GM04503 (cell line): Measurements from ENCODE around the gene TSPAN3.

ENCODE experiments used
- DNase-seq: peaks from one replicate; pipeline ENCODE4 v3.0.0-alpha.2; 2012; ENCODE audit warnings: low read depth

TSPAN3 gene

DNA sequence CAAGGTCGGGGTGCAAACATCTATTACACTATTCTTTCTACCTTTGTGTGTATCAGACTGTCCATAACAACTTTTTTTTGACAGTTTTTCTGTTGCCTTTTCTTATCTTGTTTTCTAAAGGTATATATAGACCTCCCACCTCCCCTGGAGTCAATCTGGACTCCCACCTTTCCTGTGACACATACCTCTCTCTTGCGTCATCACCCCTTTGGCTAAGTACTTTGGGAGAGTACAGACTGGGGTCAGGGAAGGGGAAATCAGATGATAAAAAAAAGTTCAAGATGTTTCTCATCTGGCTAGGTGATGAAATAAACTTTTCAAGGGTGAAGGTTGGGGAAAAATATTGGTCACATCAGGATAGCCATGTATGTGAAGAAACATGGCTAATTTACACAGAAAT, 17.2 kb downstream of the TSPAN3 start:
- DNase-seq = no peak

DNA sequence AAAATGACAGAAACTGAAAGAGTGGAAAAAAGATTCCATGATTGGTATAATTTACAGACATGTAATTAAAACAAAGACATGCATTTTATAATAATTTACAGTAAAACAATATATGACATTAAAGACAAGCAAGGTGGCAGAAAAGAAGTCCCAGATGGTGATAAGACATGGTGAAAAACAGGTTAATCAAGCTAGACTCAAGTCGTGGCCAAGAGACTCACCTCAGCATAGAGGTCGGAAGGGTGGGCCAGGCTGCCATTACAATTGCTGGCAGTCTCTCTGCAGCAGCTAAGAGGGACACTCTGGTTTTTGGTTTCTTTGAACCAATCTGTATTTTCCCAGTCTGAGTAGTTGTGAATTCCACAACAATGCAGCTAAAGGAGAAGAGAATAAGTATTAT, 18.4 kb downstream of the TSPAN3 start:
- DNase-seq = no peak

DNA sequence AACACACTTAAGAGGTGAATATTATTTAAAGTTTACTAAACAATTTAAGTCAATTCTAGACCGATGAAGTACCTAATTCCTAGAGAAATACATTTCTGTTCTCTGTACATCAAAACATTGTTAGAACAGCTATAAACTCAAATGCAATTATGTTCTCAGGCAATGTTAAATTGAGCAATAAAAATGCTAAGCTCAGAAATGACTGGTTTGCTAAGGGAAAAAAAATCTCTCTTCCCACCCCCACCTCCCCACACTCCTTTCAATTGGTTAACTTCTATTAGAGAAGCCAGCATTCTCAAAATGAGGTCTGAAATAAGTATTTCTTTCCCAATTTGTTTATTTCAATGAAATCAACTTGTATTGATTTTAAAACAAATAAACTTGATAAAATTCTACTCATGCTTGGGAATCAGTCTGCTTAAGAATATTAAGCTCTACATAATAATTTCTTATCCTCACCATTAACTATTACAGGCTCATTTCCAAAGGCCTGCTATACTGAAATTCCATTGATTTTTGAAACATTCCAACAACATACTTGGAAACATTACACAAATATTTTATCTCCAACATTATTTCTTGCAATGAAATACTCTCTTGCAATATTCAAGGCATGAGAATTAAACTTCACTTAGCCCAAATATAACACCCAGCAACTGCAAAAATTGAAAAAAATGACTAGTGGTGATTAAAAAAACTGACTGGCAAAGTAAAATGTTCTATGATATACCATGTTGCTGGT, 22.6 kb downstream of the TSPAN3 start:
- DNase-seq = peak; percentile 37

DNA sequence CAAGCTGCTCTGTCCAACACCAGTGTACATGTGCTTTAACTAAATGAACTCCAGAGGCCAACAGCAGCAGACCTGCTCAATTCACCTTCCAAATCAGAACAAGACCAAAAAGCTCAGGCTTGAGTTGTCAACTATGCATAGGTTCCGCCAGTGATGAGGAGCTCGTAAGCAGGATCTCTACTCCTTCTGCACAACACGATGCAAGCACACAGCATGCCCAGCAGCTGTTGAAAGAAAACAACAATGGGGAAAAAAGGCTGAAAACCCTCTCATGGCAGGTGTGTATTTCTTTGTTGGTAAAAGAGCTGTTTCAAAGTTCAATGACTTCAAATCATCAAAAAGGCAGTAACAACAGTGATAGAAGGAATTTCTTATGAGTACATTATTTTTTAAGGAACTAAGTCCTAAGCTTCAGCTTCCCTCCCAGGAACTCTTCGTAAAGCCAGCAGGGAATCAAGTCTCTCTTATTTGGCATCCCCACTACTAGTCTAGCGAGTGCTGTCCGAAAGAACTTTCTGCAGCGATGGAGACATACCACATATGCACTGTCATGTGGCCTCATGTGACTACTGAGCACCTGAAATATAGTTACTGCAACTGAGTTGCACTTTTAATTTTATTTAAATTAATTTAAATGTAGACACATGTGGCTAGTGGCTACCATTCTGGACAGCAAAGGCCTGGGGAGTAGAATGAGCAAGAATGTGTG, 24.1 kb downstream of the TSPAN3 start:
- DNase-seq = no peak

DNA sequence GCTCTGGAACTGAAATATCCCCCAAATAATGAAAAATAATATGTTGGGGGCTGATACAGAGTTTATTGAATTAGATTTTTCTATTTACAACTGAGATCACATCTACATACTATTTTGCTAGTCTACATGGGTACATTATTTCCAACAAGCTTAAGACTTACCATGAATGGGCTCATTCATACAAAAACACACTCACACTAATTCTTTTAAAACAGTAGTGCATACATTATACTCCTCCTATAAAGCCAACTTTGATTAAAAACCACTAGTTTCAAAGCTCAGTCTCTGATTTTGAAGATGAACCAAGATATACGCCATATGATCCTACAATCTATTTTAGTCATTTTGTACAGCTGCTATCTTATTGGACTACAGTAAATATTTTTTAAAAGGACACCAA, 24.9 kb downstream of the TSPAN3 start:
- no peak for DNase-seq

DNA sequence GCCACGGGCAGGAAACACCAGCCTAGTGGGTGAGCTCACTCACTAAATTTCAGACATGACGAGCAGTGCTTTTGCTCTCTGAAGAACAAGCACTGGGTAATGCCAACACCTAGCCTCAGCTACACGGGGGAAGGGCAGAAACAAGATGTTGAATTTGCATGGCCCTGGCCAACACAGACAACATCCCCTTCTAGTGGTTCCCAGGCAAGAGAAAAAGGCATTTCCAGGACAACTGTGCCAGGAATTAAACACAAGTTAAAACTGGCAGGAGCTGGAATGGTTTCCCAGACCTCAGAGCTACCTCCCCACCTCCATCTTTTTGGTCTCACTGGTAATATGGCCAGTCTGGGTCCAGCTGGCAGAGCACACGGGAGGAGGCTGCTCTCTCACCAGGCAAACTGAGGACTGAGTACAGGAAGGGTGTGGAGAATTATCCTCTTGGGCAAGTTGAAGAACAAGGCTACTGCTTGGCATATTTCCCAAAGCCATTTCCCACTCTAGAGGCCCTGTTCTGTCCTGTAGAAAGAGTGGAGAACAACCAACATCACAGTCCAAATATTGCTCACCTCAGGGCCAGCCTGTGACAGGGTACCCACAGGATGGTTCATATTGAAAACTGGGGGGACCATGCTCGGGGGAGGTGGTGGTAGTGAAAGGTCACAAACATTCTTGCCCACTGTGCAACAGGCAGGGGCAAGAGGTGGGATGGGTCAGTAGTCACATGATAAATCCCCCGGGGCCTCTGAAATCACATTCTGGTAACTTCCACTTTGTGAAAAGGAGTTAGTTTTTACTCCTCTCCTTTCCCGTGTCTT, 26.5 kb downstream of the TSPAN3 start:
- no peak for DNase-seq

DNA sequence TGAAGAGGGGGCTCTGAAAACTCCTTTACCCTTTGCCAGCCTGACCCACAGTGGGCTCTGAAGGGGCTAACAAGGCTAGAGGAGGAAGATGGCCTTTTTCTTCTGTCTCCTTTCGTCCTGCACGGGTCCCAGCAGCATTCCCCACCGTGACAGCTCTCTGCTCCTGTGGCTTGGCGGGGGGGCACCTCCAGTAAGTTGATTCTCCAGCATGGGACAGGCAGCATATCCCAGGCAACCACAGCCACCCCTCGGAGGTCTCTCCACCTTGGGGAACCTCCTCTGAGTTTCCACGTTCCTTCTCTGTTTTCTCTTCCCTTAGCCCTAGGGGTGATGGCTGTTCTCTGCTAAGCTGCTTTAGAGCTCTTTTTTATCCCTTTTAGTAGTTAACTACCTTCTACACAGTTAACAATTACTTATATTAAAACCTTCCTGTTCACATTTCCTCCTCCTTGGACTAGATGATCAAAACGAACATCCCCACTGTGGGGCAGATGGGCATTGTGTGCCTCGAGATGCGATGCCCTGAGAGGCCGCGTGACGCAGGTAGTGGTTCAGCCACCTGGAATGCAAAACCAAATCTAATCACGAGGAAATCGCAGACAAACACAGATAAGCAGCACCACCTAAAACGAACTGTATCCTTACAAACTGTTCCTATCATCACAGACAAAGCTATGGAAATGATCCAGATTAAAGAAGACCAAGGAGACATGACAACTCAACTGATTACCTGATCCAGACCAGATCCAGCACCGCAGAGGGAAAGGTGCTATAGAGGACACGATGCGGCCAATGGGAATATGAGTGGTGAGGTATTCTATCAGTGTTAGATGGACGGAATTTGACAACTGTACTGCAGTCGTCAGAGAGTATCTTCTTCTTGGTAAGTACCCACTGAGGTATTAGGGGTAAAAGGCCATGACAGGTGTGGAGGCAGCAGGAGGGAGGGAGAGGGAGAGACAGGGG, 27.7 kb downstream of the TSPAN3 start:
- no peak for DNase-seq

DNA sequence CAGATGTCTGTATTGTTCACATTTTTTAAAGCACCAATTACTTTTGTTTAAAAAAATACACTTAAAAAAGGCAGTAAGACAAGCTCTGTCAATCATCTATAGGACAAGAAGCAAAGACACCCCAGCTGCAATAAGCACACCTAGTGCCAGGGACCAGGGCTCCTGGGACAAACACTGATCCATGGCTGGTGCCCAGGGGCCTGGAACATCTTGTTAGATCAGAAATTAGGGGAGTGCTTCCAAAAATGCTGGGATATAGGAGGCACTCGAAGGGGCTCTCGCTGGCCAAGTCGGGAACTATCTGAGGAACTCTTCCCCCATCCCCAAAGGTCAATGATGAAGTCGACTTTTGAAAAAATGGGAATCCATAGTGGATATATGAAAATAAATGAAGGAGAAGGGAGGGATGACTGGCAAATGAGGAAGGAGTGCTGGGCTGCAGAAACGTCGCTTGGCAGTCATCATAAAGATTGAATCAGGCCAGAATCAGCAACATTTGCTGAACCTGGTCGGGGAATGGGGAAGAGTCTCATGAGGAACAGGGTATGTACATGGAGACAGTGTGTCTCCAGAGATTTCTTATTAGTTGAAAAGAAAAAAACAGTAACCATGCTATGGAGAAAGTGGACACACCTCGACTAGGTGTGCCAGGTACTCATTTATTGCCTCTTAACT, 28.5 kb downstream of the TSPAN3 start:
- DNase-seq = no peak

DNA sequence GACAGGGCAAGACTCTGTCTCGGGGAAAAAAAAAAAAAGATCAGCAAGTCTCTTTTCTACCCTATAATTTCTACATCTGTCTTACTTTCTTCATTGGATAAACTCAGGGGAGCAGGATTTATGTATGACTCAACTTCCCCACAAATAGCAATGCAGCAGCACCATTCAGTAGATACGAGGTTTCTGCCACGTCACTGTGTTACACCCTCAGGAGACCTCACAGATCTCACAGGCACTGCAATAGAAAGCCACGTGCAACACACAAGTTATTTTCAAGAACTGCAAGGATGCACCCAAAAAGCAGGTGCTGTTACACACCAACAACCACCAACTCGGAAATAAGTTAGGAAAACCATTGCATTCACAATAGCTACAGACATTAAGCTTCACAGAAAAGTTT, 30.2 kb downstream of the TSPAN3 start:
- no peak for DNase-seq

DNA sequence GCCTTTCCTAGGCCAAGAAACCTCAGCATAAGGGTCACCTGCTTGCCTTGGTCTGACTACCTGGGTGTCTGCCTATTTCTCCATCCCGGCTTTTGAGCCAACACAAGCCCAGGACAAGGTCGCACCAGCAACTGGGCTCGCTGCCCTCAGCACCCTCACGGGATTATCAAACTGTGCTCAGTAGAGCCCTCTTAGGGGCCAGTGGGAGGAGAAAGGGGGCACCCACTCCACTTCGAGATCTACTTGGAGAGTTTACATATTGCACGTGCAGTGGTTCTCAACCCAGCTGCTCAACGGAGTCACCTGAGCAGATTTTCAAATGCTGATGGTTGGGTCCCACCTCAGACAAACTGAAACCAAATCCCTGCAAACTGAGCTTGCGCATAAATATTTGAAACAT, 31.1 kb downstream of the TSPAN3 start:
- DNase-seq = no peak

DNA sequence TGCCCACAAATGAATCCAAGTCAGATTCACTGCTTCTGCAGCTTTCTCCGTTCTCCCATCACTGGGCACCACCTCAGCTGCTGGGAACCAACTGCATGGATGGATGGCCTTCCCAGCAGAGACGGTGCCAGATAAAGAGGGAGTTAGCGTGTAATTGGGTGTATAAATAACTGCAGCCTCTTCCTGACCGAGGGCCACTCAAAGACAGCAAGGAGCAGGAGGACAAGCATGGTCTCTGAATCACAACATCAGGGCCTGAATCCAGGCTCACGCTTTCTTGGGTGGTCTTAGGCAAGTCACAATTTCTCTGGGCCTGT, 31.7 kb downstream of the TSPAN3 start:
- DNase-seq = no peak

DNA sequence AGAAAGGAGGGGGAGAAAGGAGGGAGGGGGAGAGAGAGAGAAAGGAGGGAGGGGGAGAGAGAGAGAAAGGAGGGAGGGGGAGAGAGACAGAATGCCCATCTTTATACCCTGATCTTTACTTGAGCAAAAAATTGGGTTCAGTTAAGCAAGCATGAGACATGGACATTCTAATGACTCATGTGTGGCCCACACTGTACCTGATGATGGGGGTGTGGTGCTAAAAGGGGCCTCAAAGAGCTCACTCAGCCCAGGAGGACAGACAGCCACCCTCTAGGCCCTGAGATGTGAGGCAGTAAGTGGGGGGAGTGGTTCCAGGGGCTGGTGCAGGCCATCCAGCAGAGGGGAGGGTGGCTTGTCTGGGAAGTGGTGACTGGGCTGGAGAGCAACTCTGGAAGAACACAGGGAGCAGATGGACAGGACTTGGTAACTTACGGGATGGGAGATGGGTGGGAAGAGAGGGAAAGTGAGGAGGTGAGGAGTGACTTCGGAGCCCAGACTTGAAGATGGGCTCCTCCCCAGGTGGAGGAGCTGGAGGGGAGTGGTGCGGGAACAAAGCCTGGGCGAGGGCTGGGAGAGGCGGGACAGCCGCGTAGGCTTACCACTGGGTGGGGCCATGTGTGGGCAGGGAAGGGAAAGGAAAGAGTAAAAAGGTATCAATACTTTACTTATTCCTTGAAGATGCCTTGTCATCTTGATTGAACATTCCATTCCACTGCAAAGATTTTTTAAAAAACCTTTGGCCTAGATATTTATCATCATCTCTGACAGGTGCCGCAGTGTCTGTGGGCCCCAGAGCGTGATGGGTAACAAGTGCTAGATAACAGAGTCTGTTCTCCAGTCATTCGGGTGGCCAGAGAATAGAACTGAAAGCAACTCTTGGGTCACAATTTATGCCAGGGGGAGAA, 32.3 kb downstream of the TSPAN3 start:
- DNase-seq = no peak

DNA sequence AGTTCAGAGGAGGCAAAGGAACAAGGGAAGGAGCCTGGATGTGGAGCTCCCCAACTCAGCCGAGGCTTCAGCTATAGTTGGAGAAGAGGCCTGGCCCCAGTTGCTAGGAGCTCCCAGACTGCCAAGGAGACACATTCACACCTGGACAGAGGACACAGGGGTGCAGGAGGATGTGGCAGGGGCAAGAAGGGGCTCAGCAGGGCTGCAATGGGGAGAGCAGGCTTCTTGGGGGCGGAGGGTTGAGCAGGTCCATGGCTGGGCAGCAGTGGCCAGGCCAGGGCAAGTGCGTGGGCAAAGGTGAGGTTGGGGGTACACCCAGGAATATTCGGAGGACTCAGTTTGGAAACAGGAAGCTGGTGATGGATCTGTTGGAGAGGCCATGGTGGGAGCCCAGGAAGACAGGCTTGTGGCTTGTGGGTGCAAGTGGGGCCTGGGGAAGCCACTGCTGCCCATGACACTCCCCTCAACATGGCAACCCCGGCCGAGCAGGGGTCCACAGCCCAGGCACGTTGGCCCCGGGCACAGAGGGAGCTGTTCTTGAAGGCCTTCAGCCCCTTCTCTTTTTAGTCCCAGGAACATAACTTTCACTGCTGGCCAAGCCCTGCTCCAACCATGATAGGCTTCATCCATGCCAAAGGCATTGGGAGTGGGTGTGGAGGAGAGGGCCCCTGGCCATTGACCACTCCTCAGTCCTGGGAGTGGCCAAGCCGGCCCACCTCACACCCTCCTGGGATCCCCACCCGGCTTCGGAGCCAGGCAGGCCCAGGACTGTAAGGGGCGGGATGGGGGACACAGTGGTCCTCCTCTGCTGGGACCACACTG, 33.3 kb downstream of the TSPAN3 start:
- DNase-seq = no peak

DNA sequence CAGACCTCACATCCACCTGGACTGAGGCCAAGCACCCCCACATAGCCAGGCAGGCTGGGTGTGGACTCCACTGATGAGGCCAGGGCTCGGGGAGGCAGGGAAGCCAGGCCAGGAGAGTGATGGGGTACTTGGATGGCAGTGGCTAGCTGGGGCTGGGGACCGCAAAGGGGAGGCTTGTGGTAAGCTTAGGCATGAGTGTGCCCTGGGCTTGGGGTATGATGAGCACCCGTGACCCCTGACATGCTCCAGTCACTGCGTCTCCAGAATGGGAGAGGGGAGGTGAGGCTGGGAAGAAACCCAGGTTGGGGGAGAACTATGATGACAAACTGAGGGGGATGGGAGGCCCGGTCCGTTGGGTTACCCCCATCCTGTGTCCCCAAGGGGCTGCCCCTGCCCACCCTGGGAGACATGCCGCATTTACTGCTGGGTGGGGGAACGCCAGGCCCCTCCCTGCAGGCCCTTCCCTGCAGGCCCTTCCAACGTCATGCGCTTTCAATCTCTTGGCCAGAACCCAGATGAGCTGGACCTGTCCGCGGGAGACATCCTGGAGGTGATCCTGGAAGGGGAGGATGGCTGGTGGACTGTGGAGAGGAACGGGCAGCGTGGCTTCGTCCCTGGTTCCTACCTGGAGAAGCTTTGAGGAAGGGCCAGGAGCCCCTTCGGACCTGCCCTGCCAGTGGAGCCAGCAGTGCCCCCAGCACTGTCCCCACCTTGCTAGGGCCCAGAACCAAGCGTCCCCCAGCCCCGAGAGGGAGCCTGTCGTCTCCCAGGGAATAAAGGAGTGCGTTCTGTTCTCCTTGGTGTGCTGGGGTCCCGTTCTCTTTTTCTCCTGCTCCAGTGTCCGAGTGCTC, 34.1 kb downstream of the TSPAN3 start:
- no peak for DNase-seq

DNA sequence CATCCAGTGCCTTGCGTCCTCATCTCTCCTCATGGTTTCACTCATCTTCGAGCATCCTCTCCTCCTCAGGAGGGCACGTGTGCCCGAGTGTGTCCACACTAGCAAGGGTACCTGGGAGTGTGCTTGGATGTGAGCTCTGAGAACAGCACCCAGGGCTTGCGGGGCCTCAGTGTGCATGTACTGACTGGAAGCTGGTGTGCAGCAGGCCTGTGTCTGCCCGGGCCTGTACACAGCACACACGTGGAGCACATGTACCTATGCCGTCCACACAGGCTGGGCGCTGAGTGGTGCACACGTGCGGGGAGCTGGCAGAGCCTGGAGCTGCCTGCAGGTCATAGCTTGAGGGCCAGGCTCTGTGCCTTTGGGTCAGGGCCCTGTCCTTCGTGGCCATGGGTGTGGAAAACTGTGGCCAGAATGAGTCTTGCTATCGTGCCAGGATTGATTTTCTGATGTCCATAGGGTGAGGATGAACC, 34.9 kb downstream of the TSPAN3 start:
- DNase-seq = no peak

DNA sequence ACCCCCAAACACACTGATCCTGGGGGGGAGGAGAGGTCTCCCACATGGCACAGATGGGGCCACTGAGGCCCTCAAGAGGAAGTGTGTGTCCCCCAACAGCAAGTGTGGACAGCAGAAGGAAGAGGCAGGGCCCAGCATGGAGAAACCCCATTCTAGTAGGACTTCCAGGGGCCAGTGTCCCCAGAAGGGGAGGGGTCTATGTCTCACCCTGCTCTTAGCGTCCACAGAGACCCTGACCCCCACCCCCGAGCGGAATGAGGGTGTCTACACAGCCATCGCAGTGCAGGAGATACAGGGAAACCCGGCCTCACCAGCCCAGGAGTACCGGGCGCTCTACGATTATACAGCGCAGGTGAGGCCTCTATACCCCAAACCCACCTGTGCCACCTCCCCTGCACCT, 35.3 kb downstream of the TSPAN3 start:
- DNase-seq = no peak

DNA sequence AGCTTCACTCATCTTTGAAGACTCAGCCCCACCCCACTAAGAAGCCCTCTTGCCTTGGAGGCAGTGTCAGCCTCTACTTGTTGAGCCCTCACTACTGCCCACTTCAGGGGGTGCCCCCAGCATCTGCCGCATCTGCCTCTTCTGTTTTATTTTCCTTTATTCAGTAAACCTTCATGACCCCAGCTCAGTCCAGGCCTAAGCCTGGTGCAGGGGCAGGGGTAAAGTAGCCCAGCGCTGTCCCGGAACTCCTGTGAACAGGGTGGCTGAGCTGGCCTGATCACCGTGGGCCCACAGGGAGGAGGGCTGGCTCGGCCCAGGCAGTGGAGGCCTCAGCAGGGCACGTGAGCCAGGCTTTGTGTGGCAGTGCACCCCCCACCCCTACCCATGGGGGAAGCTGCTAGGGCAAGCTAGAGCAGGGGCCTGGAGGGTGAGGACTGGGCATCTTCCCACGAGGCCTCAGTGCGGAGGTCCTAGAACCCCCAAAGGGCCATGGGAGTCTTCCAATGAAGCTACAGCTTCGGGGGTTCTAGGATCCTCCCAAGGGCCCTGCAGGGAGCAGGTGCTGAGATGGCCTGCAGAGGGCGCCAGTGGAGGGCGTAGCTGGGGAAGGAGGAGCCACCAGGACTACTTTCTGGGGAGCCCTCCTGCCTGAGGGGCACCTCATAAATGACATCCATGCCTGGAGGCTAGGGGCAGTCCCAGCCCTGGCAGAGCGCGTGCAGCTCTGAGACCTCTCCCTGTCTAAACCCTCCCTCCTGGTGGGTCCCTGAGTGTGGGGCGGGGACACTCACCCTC, 36.0 kb downstream of the TSPAN3 start:
- no peak for DNase-seq
